Stimulated activated CD4-positive, alpha-beta T cell treated with anti-CD3 and anti-CD28 coated beads, Interleukin-1b, Interleukin-23, amount 100 ng/mL, for 1 hour (primary cell): ENCODE data around the gene LGALS3.

ENCODE experiments used
- DNase-seq, 2 donors: peaks; one replicate each; pipeline ENCODE4 v3.0.0-alpha.2; 2020; ENCODE audit warnings: low read depth in 2 of 2

Gene LGALS3

DNA sequence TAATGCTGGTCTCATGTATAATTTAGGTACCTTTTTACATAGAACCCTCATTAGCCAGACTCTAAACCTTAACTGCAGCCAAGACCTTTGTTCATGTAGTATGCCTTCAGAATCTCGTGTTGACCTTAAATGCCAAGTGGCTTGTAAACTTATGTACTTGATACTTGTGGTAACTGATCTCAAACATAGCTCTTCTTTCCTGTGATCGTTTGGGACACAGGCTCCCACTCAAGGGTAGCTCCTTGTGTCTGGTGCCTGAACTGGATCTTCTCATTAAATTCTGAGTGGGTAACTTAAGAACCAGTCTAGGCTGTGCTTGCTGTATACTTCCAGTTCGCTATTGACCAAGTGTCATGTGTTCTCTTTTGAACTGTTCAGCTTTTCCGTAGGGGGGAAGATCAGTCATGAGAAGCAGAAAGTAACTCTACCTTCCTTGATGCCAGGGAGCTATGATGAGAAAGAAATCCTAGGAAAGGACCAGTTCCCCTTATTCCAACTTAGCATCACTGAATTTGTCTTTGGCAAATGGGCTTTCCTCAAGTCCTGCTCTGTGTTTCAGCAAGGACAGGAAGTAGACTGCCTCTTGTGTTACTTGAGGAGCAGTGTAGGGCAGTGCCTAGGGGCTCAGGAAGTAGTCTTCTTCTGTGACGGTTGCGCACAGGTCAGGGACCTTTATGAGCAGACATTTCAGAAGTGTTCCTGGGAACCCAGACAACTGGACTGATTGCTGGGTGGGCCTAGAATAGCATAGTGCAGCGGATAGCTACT is 2.5 kb downstream of the LGALS3 start:
- no peak for DNase-seq

GRCh38 chr14:55133416-55133815 is 4.4 kb downstream of the LGALS3 start:
- DNase-seq = no peak

GRCh38 chr14:55136241-55136640 is 7.2 kb downstream of the LGALS3 start:
- no peak for DNase-seq

- no peak for DNase-seq
Observed at GRCh38 chr14:55136885-55137786, 8.1 kb downstream of the LGALS3 start.

DNA sequence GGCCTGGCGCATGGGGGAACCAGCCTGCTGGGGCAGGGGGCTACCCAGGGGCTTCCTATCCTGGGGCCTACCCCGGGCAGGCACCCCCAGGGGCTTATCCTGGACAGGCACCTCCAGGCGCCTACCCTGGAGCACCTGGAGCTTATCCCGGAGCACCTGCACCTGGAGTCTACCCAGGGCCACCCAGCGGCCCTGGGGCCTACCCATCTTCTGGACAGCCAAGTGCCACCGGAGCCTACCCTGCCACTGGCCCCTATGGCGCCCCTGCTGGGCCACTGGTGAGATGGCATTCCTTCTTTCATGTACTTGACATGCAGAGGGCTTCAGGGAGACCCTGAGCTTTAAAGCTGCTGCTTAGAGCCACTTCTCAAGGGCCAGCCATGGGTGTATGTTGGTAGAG is 9.0 kb downstream of the LGALS3 start:
- DNase-seq = no peak

GRCh38 chr14:55139141-55139540 is 10.1 kb downstream of the LGALS3 start:
- no peak for DNase-seq

DNA sequence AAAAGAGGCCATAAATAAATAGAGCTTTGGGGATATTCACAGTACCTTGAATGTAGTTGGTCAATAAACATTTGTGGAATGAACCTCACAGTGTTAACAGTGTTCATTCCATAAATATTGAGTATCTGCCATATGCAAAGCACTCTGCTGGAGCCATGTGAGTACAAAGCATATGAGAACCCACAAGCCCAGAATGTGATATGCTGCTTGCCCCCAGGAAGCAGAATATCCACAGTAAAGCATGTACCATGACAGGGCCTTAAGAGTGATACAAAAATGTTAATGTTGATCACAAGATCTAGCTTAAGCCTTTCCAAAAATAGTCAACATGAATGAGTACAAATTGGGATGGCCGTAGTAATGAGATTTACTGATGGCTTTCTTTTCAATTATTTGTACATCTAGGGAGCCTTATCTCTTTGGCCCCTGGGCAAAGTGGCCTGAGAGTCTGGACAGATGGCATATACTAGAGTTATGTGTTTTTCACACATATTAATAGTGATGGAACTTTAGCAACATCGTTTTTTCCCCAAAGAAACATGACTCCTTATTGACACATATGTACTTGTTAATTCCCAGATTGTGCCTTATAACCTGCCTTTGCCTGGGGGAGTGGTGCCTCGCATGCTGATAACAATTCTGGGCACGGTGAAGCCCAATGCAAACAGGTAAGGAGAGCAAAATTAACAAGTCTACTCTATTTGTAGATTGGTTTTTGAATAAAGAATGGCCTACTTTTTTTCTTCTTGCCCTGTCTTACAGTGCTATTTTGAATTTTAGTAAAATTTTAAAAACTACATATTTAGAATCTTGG is 10.9 kb downstream of the LGALS3 start:
- DNase-seq = no peak

GRCh38 chr14:55141825-55142224 is 12.8 kb downstream of the LGALS3 start:
- no peak for DNase-seq

DNA sequence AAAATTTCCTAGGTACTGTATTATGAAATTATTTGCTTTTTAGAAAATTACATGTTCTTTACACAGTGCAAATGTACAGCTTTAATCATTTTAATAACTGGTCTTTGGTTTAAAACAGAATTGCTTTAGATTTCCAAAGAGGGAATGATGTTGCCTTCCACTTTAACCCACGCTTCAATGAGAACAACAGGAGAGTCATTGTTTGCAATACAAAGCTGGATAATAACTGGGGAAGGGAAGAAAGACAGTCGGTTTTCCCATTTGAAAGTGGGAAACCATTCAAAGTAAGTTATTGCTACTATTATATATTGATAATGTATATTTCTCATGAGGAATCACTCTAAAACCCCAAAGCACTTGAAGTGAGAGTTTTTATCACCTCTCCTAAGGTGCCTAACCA is 13.4 kb downstream of the LGALS3 start:
- DNase-seq = no peak

DNA sequence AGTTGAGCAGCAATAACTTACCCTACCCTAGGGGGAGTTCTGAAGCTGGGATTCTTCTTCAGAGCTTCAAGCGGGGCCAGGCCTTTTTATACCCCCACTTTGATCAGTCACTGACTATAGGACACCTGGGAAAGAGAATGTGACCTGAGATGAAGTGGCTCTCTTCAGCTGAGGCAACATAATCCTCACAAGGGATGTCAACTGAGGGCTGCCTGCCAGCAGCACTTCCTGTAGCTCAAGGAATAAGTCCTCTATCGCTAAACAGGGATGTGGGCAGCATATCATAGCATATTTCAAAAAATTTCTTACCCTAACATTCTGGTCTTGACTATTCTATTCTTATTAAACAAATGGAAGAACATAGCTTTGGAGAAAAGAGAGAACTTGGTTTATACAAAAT is 17.4 kb downstream of the LGALS3 start:
- DNase-seq = no peak

DNA sequence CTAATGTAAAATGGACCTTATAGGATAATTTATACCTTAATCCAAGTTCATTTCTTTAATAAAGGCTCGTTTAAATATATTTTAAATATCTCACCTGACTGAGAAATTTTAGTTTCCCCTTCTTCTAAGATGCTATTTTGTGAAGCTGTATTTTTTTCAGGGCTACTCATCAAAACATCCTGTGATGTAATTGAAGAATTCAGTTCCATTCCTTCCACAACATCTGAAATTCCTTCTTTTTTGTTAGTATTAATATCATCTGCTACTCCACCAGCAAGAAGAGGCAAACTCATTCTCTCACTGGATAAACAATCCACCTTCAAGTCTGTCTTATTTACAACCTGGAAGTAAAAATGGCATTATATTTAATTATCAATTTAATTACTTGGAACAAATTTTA is 22.5 kb downstream of the LGALS3 start:
- DNase-seq = no peak

DNA sequence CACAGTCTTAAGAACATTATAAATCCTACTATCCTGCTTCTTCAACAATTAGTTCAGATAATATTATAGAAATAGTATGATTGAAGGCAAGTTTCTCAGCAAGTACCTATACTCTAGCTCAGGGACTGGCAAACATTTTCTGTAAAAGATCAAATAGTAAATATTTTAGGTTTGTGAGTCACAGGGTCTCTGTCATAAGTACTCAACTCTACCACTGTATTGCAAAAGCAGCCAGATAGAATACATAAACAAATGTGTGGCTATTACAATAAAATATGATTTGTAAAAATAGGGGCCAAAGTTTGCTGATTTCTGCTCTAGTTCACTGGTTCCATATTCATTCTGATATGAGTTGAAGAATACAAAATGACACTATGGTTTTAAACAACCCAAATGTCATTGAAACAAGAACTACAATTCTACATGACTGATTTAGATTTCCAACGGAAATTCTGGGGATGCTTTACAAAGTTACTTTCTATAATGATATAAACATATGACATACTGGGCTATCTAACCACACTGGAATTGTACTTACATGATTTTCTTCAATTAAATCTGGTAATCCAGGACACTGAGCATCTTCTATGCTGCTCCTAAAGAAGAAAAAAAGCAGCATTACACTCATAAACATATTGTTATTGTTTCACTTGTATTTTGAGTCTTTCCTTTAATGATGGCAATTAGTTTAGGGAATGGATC is 23.2 kb downstream of the LGALS3 start:
- no peak for DNase-seq

GRCh38 chr14:55153951-55154350 is 24.9 kb downstream of the LGALS3 start:
- DNase-seq = no peak

- no peak for DNase-seq
Observed at GRCh38 chr14:55157080-55157479, 28.0 kb downstream of the LGALS3 start.

DNA sequence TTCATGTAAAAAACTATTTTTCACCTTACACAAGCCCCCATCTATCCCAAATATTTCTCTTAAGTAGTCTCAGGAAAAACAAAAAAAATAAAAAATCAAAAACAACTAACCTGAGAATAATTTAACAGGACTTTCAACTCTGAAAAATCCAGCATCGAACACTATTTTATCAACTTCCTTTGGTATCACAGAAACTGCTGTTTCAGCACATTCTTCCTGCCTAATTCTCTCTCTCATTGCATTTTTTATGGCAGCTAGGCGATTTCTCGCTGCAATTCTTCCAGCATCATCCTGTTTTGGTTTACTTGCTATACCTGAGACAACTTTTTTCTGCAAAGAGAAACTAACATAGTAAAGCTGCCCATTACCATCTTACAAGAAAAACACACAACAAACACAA is 29.4 kb downstream of the LGALS3 start:
- DNase-seq = no peak

GRCh38 chr14:55160989-55161388 is 31.9 kb downstream of the LGALS3 start:
- no peak for DNase-seq

DNA sequence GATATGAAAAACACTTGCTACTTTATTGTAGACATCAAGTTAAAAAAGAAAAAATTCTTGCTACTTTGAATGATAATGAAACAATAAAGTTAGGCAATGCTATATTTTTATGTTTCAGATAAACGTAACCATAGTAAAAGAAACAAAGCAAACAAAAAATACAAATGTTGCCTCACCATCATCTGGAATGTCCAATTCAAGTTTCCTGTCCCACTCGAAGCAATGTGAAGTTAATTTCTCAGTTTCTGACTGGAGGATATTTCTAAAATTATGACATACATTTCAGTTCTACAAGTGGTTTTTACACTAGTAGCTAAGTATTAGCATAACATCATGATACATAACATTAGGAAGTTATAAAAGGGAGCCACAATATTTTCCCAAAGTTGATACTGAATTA is 41.5 kb downstream of the LGALS3 start:
- DNase-seq = no peak

DNA sequence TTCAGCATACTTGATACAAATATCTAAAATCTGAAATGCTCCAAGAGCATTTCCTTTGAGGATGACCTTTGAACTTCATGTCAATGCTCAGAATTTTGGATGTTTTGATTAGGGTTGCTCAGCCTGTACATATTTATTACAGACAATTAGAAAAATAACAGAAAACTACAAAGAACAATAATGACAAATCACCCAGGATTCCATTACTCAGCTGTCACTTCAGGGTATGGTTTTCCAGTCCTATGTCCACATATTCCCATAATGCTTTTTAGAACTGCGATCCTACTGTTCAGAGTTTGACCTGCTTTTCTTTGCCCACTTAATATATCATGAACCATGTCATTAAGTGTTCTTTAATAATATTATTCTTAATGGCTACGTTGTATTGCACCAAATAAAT is 51.0 kb downstream of the LGALS3 start:
- DNase-seq = no peak

- no peak for DNase-seq
Observed at GRCh38 chr14:55180434-55180833, 51.4 kb downstream of the LGALS3 start.

DNA sequence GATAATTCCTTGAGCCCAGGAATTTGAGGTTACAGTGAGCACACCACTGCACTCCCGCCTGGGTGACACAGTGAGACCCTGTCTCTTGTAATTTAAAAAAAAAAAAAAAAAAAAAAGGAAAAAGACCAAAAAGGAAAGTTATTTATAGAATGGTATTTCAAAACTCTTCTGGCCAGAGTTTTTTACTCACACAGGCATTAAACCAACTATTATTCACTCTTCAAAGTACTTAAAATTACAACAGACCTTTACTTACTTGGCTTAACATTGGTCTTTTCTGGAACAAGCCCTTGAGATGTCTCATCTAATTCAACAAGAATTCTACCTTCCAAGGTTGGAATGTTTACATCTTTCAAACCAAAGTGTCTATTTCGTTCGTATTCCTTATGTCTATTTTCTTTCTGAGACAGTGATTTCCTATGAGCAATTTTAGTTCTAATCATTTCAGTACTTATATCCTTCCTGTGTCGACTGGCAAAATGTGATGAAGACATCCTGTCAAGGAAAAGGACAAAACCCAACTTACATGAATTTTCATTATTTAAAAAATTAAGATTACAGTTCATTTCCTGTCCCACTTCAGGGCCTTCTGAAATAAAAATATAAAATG is 59.7 kb downstream of the LGALS3 start:
- DNase-seq = no peak

GRCh38 chr14:55190906-55191202 is 61.8 kb downstream of the LGALS3 start:
- no peak for DNase-seq
